ENCODE data around the gene PALMD.
A peak's percentile ranks its signal among the peaks of the same experiment; 100 is the strongest.

Gene PALMD

GRCh38 chr1:99702221-99702620 is 56.3 kb downstream of the PALMD start:
- DNase-seq: no peak

- DNase-seq: no peak
Measured at GRCh38 chr1:99704356-99704816, 58.5 kb downstream of the PALMD start.

GRCh38 chr1:99705385-99705784 is 59.5 kb downstream of the PALMD start:
- DNase-seq: no peak

DNA sequence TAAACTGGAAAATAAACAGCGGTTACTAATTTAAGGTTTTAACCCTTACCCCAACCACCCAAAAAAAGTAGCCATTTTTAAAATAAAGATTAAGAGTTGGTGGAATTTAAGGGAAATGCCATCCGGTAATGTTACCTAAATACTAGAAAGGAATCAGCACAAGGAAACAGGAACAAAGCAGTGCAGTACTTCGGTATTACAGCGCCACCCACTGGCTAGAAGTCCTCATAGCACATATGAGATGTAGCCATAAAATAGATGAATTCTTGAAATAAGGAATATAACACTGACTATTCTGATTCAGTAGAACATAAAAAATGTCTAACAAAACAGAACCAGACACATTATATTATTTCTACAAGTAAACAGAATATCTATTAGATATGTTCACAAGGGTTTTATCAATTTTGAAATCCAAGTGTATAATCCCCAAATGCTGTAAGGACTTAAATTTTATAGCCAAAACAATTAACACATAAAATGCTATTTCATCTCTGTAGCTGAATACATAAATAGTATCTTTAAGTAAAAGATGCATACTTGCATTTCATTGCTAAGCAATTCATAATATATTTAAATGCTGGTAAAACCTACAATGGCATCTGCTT is 61.7 kb downstream of the PALMD start:
- peak in 1 of 2 experiments; percentile 36 for DNase-seq

DNA sequence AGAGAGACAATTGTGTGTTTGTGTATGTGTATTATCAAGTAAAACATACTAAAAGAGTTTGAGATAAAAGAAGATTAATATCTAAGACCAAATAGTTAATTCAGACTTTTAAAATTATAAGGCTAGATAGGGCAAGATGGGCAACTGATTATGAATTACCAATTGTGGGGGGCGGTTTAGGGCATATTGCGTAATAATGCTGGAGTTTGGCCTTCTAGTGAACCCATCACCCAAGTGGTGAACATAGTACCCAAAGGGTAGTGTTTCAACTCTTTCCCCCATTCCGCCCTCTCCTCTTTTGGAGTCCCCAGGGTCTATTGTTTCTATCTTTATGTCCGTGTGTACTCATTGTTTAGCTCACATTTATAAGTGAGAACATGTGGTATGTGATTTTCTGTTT is 65.1 kb downstream of the PALMD start:
- no peak for DNase-seq

GRCh38 chr1:99713006-99713405 is 67.1 kb downstream of the PALMD start:
- DNase-seq: no peak

DNA sequence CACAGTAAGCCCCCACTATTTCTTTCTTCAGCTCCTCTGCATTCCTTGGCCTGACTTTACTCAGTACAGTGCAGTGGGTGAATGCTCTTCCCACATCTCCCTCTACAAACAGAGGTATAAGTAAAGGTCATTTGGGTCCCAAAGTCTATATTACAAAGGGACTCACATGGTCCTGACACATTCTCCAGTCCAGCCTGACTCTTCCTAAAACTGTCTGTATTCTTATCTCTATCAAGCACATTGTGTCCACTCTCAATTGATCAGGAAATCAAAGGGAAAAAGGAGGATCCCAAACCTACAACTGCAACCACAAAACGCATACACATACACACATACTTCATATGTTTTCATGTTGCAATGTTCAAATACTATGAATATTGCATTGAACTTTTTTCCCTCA is 71.1 kb downstream of the PALMD start:
- DNase-seq: no peak

DNA sequence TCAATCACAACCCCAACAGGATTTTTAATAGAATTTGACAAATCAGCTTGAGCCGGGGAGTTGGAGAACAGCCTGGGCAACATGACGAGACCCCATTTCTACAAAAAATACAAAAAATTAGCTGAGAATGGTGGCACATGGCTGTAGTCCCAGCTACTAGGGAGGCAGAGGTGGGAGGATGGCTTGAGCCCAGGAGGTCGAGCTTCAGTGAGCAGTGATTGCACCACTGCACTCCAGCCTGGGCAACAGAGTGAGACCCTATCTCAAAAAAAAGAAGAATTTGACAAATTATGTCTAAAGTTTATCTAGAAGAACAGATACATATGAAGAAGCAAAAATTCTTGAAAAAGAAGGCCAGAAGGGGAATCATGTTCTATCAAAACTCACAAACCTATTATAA is 77.3 kb downstream of the PALMD start:
- no peak for DNase-seq

DNA sequence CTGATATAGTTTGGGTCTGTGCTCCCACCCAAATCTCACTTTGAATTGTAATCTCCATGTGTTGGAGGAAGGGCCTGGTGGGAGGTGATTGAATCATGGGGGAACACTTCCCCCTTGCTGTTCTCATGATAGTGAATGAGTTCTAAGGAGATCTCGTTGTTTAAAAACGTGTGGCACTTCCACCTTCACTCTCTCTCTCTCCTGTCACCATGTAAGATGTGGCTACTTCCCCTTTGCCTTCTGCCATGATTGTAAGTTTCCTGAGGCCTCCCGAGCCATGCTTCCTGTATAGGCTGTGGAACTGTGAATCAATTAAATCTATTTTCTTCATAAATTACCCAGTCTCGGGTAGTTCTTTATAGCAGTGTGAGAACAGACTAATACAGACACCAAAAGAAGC is 80.1 kb downstream of the PALMD start:
- no peak for DNase-seq

DNA sequence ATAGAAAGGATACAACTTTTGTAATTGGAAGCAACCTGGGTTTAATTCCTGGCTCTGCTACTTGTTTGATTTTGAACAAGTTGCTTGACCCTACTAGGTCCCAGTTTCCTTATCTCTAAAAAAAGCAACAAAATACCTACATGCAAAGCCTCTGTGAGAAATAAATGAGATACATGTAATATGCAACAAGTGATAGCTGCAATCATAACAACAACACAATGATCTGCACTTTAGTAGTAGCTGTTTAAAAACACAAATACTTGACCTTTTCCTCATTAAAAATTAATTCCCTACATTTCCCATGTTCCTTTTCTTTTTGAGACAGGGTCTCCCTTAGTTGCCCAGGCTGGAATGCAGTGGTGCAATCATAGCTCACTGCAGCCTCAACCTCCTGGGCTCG is 80.5 kb downstream of the PALMD start:
- no peak for DNase-seq

GRCh38 chr1:99726818-99727217 is 80.9 kb downstream of the PALMD start:
- DNase-seq: no peak

DNA sequence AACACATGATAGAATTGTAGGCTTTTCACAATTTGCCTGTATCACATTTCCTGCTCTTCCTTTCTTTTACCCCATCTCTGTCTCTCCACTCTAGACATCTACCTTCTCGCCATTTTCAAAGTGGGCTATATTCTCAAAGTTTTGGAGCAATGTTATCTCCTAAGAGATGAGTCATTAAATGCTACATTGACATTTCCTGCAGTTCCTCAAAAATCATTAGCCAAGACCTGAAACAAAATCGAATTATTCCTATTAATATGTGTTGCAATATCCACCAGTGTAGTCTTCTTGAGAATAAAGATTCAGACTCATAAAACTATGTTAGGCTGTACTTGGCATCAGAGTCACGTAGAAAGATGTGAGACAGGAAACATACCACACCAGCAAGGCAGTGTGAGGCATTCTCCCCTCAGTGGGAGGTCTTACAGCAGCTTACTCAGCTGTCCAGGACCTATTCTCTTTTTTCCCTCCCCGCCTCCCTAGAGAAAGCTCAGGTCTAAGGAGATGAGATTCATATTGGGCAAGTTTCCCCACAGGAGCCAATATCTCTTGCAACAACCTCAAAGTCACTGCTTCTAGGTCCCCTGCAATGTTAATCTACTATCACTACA is 81.8 kb downstream of the PALMD start:
- DNase-seq: no peak

GRCh38 chr1:99728494-99729235 is 82.8 kb downstream of the PALMD start:
- no peak for DNase-seq

- no peak for DNase-seq
Measured at GRCh38 chr1:99731384-99731783, 85.5 kb downstream of the PALMD start.

DNA sequence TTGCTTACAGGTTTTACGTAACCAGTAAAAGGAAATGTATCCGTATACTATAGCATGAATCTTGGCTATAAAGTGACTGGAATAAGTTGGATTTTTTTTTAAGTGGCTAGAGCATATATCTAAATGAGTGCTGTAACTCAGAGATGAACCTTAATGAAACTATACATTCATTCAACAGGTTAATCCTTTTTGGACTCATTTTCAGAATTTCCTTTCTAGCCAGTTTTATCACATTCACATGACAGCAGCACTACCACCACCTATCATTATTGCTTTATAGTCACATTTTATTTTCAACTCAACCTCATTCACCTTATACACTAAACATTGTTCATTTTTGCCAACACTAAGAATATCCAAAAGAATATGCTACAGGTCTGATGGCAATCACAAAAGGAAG is 89.9 kb downstream of the PALMD start:
- no peak for DNase-seq

DNA sequence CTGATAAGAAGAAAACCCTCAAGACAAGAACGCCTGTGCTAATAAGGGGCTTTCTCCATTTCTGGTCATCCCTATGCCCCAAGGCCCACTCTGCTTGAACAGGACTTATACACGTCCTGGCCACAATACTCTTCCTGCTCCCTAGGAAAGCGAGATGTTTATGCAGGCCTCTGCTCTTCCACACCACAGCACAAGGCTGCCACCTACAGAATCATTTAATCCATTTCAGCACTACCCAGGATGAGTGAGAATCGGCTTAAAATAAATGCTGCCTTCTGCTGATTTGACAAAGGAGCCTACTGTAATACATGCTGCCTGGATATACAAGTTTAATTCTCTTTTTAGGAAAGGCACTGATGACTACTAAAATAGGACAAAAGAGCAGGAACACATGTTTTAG is 91.1 kb downstream of the PALMD start:
- no peak for DNase-seq

DNA sequence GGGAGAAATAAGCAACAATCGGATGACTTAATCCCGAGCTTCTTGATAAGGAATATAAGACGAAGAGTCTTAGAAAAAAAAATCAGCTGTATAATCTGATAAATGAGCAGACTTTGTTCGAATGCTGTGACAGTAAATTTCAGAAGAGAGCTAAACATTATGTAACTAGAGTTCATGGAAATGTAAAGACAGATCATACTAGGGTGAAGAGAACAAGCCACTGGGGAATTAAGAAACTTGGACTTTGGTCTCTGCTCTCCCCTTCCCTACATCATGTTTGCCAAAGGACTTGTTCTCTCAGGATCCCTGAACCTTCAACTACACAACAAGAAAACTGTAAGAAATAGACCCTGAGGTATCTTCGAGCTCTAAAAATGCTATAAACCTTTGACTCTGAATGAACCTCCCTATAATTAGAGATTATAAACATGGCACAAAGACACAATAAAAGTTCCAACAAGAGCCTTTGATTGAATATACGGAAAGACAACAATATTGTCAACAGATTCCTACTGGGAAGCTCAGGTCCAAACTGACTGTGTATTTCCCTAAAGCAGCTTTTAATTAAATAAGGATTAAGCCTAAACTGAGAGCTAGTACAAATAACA is 93.0 kb downstream of the PALMD start:
- no peak for DNase-seq

DNA sequence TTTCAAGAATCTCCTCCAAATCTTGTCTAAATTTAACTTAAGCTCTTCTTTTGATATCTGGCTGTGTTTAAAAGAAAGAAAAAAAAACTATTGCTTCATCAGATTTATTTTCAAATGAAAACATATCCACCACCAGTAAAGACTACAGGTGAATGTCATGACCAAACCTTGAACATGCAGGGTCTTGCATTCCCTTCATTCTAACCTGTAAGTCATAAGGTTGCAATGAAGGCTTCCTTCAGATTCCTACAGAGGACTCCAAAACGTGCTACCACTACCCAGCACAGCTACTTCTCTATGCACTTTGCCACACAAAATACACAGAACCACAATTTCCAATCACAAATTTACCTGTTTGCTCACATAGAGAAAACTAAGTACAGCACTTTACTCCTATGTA is 94.2 kb downstream of the PALMD start:
- DNase-seq: no peak
